Mesenchymal stem cell (in vitro differentiated cells and primary cell): ENCODE measurements around the gene COX11.

Experiments used
- DNase-seq: peaks from one replicate; pipeline ENCODE4 v3.0.0-alpha.2; 2013
- H2AFZ ChIP-seq: one replicate; pipeline ENCODE4 v1.6.1; 2013; ENCODE audit warnings: low read depth, mild to moderate bottlenecking, control low read depth, inconsistent platforms, low read length, moderate library complexity
- H2AK5ac ChIP-seq: 2 replicates; pipeline ENCODE4 v1.6.1; 2013; ENCODE audit warnings: low read length, moderate library complexity, mild to moderate bottlenecking, inconsistent platforms; ENCODE audit not compliant: severe bottlenecking
- H2BK120ac ChIP-seq: one replicate; pipeline ENCODE4 v1.6.1; 2013; ENCODE audit warnings: low read depth, mild to moderate bottlenecking, inconsistent platforms, low read length, moderate library complexity
- H2BK12ac ChIP-seq, 2 experiments: one replicate each; pipeline ENCODE4 v1.6.1; 2013; ENCODE audit warnings: inconsistent platforms in 2 of 2, low read length in 2 of 2, mild to moderate bottlenecking in 2 of 2, moderate library complexity in 2 of 2, control low read depth in 1 of 2
- H2BK15ac ChIP-seq: one replicate; pipeline ENCODE4 v1.6.1; 2013; ENCODE audit warnings: mild to moderate bottlenecking, low read depth, inconsistent platforms; ENCODE audit not compliant: poor library complexity, severe bottlenecking
- H2BK5ac ChIP-seq: 2 replicates; pipeline ENCODE4 v1.6.1; 2013; ENCODE audit warnings: low read depth, mild to moderate bottlenecking, low read length, control low read depth, inconsistent platforms; ENCODE audit not compliant: poor library complexity, severe bottlenecking
- H3K14ac ChIP-seq, 2 experiments: one replicate each; pipeline ENCODE4 v1.6.1; 2013; ENCODE audit warnings: inconsistent platforms in 2 of 2, low read length in 2 of 2, control low read depth in 1 of 2, mild to moderate bottlenecking in 1 of 2, moderate library complexity in 1 of 2
- H3K18ac ChIP-seq, 2 experiments: one replicate each; pipeline ENCODE4 v1.6.1; 2013; ENCODE audit warnings: inconsistent platforms in 2 of 2, low read length in 2 of 2, control low read depth in 1 of 2, low read depth in 1 of 2, mild to moderate bottlenecking in 1 of 2
- H3K23ac ChIP-seq, 2 experiments: one replicate each; pipeline ENCODE4 v1.6.1; 2013; ENCODE audit warnings: inconsistent platforms in 2 of 2, low read length in 2 of 2, mild to moderate bottlenecking in 2 of 2, moderate library complexity in 2 of 2, control low read depth in 1 of 2
- H3K27ac ChIP-seq: 2 replicates; pipeline ENCODE4 v1.5.1; 2013; ENCODE audit warnings: mild to moderate bottlenecking, moderate library complexity, low read length, control low read depth, inconsistent platforms; ENCODE audit not compliant: poor library complexity, severe bottlenecking
- H3K27me3 ChIP-seq, 2 experiments: 2 replicates each; pipeline versions ENCODE4 v1.6.1 to v1.7.0; 2013; ENCODE audit warnings: low read length in 2 of 2, mild to moderate bottlenecking in 2 of 2, moderate library complexity in 2 of 2, control low read depth in 1 of 2, inconsistent platforms in 1 of 2; ENCODE audit not compliant: control insufficient read depth in 1 of 2, insufficient read depth in 1 of 2
- H3K36me3 ChIP-seq, 2 experiments: 2 replicates each; pipeline versions ENCODE4 v1.6.1 to v1.7.0; 2013; ENCODE audit warnings: low read length in 2 of 2, control low read depth in 1 of 2, inconsistent platforms in 1 of 2, low read depth in 1 of 2, mild to moderate bottlenecking in 1 of 2; ENCODE audit not compliant: insufficient read depth in 2 of 2, control insufficient read depth in 1 of 2
- H3K4ac ChIP-seq, 2 experiments: one replicate each; pipeline ENCODE4 v1.6.1; 2013; ENCODE audit warnings: inconsistent platforms in 2 of 2, low read length in 2 of 2, mild to moderate bottlenecking in 2 of 2, moderate library complexity in 2 of 2, control low read depth in 1 of 2, low read depth in 1 of 2
- H3K4me1 ChIP-seq: 2 replicates; pipeline ENCODE4 v1.6.1; 2013; ENCODE audit warnings: low read depth, low read length, control low read depth; ENCODE audit not compliant: control insufficient read depth, insufficient read depth
- H3K4me2 ChIP-seq: 2 replicates; pipeline ENCODE4 v1.6.1; 2013; ENCODE audit warnings: low read length, mild to moderate bottlenecking, inconsistent platforms; ENCODE audit not compliant: poor library complexity, severe bottlenecking
- H3K4me3 ChIP-seq, 2 experiments: 2 replicates each; pipeline versions ENCODE4 v1.5.1 to v1.7.0; 2013; ENCODE audit warnings: low read length in 2 of 2, mild to moderate bottlenecking in 2 of 2, control low read depth in 1 of 2, low read depth in 1 of 2; ENCODE audit not compliant: insufficient read depth in 1 of 2
- H3K79me1 ChIP-seq: replicated peaks from 2 replicates; pipeline ENCODE4 v1.6.1; 2013; ENCODE audit warnings: mild to moderate bottlenecking, control low read depth, low read length, inconsistent platforms; ENCODE audit not compliant: poor library complexity, severe bottlenecking
- H3K9ac ChIP-seq: 2 replicates; pipeline ENCODE4 v1.7.0; 2013; ENCODE audit warnings: mild to moderate bottlenecking, low read length, moderate library complexity
- H3K9me3 ChIP-seq: 2 replicates; pipeline ENCODE4 v1.7.0; 2013; ENCODE audit warnings: mild to moderate bottlenecking, low read length; ENCODE audit not compliant: control insufficient read depth
- H4K8ac ChIP-seq: one replicate; pipeline ENCODE4 v1.6.1; 2013; ENCODE audit warnings: inconsistent platforms, mild to moderate bottlenecking, low read length, moderate library complexity
- H4K91ac ChIP-seq: one replicate; pipeline ENCODE4 v1.6.1; 2013; ENCODE audit warnings: mild to moderate bottlenecking, low read length, inconsistent platforms
- WGBS: methylation state at CpG from one replicate; pipeline ENCODE4 v1.1.7; 2013; ENCODE audit warnings: mixed read lengths; 5-methylcytosine and 5-hydroxymethylcytosine counted together

COX11 gene

DNA sequence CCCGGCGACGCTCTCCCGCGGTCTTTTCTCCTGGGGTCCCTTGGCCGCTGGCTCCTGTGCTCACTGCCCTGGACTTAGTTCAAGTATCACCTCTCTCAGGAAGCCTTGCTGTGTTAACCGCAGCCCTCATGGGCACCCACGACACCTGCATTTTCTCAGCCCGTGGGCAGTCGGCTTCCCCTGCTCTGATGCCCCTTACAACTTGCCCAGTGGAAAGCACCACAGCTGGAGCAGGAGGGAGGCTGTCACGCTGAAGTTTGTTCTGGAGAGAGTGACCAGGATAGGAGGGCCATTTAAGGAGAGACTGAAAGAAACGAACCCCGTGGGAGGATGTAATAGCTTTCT, 506 bp upstream of the COX11 start:
- Histone ChIP-seq H3K36me3 (peaks cover 0 to 11% of the 10 kb centered on the region in 2 experiments), H2AK5ac (no peak overlapping the region), H3K79me1 (peaks cover 8% of the 10 kb centered on the region), H3K18ac (peak overlapping the region; percentile 50 to 75), H2BK12ac (peak overlapping the region in 1 of 2 experiments; percentile 17), H3K4me3 (peak overlapping the region; percentile 93 to 98), H3K4ac (peak overlapping the region in 1 of 2 experiments; percentile 52), H4K91ac (no peak overlapping the region), H2BK5ac (peak overlapping the region; percentile 20), H3K27ac (peak overlapping the region; percentile 90), H3K4me2 (peak overlapping the region; percentile 85), H2BK120ac (no peak overlapping the region), H3K27me3 (no peaks in the 10 kb centered on the region), H2BK15ac (no peak overlapping the region), H3K9me3 (no peaks in the 10 kb centered on the region), H3K14ac (peak overlapping the region in 1 of 2 experiments; percentile 78), H4K8ac (peak overlapping the region; percentile 66), H3K4me1 (peaks cover 2% of the 10 kb centered on the region), H3K9ac (peak overlapping the region; percentile 96), H2AFZ (peak overlapping the region; percentile 65), H3K23ac (no peak overlapping the region)
- peak; percentile 76 for DNase-seq
- 2% methylated on average over 13 of the region's 13 CpGs for WGBS

DNA sequence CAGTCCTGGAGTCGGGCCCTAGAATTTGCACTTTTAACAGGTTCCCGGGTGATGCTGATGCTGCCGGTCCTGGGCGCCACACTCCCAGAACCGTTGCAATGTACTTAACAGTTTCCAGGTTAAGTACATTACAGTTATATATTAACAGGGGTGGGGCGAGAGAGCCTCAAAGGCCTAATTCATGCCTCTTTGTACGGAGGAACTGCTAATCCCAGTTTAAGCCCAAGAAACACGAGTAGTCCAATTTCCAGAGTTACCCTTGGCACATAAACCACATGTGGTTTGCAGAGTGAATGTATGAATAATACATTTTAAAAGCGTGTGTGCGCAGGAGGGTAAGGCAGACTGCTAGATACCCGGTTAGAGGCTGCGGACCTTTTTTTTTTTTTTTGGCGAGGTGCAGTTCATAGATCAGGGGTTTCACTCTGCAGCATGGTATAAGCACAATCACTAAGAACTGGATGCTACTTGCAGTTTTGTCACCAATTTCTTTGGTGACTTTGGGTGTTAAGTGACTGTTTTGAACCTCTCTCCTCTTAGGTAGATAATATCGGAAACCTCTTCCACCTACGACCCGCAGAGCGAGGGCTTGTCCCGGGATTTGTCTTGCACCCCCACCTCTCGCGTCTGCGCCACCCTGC, 713 bp downstream of the COX11 start:
- no peak overlapping the region for H3K14ac ChIP-seq
- no peak overlapping the region for H3K4ac ChIP-seq
- peaks cover 4% of the 10 kb centered on the region for H3K79me1 ChIP-seq
- peak overlapping the region; percentile 93 to 98 for H3K4me3 ChIP-seq
- H4K8ac ChIP-seq: no peak overlapping the region
- H3K18ac ChIP-seq: peak overlapping the region in 1 of 2 experiments; percentile 88
- H3K27me3 ChIP-seq: no peaks in the 10 kb centered on the region
- no peak overlapping the region for H4K91ac ChIP-seq
- H2BK12ac ChIP-seq: no peak overlapping the region
- H3K36me3 ChIP-seq: peaks cover 0 to 23% of the 10 kb centered on the region in 2 experiments
- peak overlapping the region; percentile 94 for H3K27ac ChIP-seq
- peak; percentile 39 for DNase-seq
- H2BK15ac ChIP-seq: no peak overlapping the region
- no peak overlapping the region for H2BK120ac ChIP-seq
- peak overlapping the region; percentile 51 for H3K4me2 ChIP-seq
- H3K23ac ChIP-seq: no peak overlapping the region
- peak overlapping the region; percentile 96 for H3K9ac ChIP-seq
- no peak overlapping the region for H2BK5ac ChIP-seq
- H3K9me3 ChIP-seq: no peaks in the 10 kb centered on the region
- H3K4me1 ChIP-seq: peaks cover 2% of the 10 kb centered on the region
- H2AK5ac ChIP-seq: no peak overlapping the region
- no peak overlapping the region for H2AFZ ChIP-seq
- under 1% methylated on average over 12 of the region's 21 CpGs for WGBS

DNA sequence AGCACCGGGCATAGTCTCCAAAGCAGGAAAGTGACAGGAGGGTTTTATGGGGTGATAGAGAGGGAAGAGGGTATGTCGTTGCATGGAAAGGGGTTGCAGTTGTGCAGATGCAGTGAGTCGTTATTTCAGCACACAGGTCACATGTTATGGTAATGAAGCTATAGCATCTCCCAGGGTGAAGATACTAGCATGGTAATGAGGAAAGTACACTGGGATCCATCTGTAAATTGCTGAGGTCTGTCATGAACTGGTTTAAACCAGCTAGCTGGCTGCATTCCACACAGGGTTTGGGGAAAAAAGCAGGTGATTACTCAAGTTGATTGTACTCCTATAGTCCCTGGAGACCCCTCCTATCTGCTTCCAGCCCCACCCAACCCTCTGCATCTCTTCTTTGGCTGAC, 11.7 kb downstream of the COX11 start:
- H3K79me1 ChIP-seq: peaks cover 15% of the 10 kb centered on the region
- H4K91ac ChIP-seq: no peak overlapping the region
- H2AK5ac ChIP-seq: no peak overlapping the region
- H4K8ac ChIP-seq: no peak overlapping the region
- no peaks in the 10 kb centered on the region for H3K4me1 ChIP-seq
- H2AFZ ChIP-seq: no peak overlapping the region
- H3K18ac ChIP-seq: no peak overlapping the region
- peak overlapping the region in 1 of 2 experiments; percentile 61 for H3K23ac ChIP-seq
- H3K9me3 ChIP-seq: no peaks in the 10 kb centered on the region
- no peaks in the 10 kb centered on the region for H3K27me3 ChIP-seq
- H3K4ac ChIP-seq: no peak overlapping the region
- no peak for DNase-seq
- H3K36me3 ChIP-seq: peaks cover 27 to 62% of the 10 kb centered on the region in 2 experiments
- H2BK120ac ChIP-seq: no peak overlapping the region
- H2BK15ac ChIP-seq: no peak overlapping the region
- H2BK12ac ChIP-seq: no peak overlapping the region
- no peak overlapping the region for H3K4me2 ChIP-seq
- H3K27ac ChIP-seq: no peak overlapping the region
- no peak overlapping the region for H3K14ac ChIP-seq
- no peak overlapping the region for H3K4me3 ChIP-seq
- 90% methylated on average over 3 of the region's 3 CpGs for WGBS
- no peak overlapping the region for H3K9ac ChIP-seq
- H2BK5ac ChIP-seq: no peak overlapping the region

DNA sequence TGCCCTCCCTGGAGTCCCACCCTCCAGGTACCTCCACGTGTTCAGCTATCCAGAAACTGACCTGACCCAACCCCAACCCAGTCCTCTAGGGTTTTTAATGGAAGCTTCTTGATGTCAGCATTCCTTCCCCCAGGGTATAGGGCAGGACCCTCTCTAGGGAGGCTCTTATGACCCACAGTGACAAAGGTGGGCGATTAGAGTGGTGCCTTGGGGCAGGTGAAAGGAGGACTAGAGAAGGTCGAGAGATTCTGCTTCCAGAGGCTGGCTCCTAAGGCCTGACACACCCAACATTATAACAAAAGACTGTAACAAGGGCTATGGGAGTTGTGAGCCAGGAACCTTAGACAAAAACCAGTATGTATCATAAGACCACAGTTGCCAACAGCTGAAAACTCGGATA, 17.2 kb downstream of the COX11 start:
- H2BK120ac ChIP-seq: no peak overlapping the region
- H3K4me3 ChIP-seq: no peak overlapping the region
- no peak for DNase-seq
- H3K36me3 ChIP-seq: peaks cover 15 to 38% of the 10 kb centered on the region in 2 experiments
- no peak overlapping the region for H3K18ac ChIP-seq
- no peak overlapping the region for H2BK15ac ChIP-seq
- no peak overlapping the region for H2BK5ac ChIP-seq
- H3K4me2 ChIP-seq: no peak overlapping the region
- peaks cover 4% of the 10 kb centered on the region for H3K4me1 ChIP-seq
- no peaks in the 10 kb centered on the region for H3K27me3 ChIP-seq
- no peak overlapping the region for H3K27ac ChIP-seq
- WGBS: 53% methylated on average over 2 of the region's 4 CpGs
- H2BK12ac ChIP-seq: no peak overlapping the region
- no peak overlapping the region for H4K8ac ChIP-seq
- H2AFZ ChIP-seq: no peak overlapping the region
- no peak overlapping the region for H3K14ac ChIP-seq
- no peak overlapping the region for H2AK5ac ChIP-seq
- H3K4ac ChIP-seq: no peak overlapping the region
- H3K79me1 ChIP-seq: peaks cover 23% of the 10 kb centered on the region
- no peak overlapping the region for H3K23ac ChIP-seq
- H4K91ac ChIP-seq: no peak overlapping the region
- no peak overlapping the region for H3K9ac ChIP-seq
- no peaks in the 10 kb centered on the region for H3K9me3 ChIP-seq
